H9 (cell line): ENCODE measurements around the gene SUPT3H. TPM values are rescaled to one million over a fixed set of nuclear protein-coding genes. Genes with fewer than 3 reads are reported as not detected.

ENCODE experiments used
- DNase-seq: peaks from one replicate; pipeline ENCODE4 v3.0.0-alpha.2; 2017
- H2AFZ ChIP-seq: one replicate; pipeline ENCODE4 v1.6.1; 2013; ENCODE audit warnings: mild to moderate bottlenecking, low read length, control low read depth, moderate library complexity
- H2AK5ac ChIP-seq: 2 replicates; pipeline ENCODE4 v1.6.1; 2013; ENCODE audit warnings: low read length, control low read depth, mixed read lengths; ENCODE audit not compliant: insufficient read length
- H2BK120ac ChIP-seq: one replicate; pipeline ENCODE4 v1.6.1; 2013; ENCODE audit warnings: low read depth, mild to moderate bottlenecking, low read length, control low read depth, inconsistent platforms; ENCODE audit not compliant: poor library complexity, severe bottlenecking
- H2BK12ac ChIP-seq: 2 replicates; pipeline ENCODE4 v1.6.1; 2013; ENCODE audit warnings: low read length, control low read depth, mixed read lengths, low read depth; ENCODE audit not compliant: insufficient read length
- H2BK15ac ChIP-seq: 2 replicates; pipeline ENCODE4 v1.6.1; 2013; ENCODE audit warnings: low read depth, low read length, control low read depth
- H2BK20ac ChIP-seq: one replicate; pipeline ENCODE4 v1.6.1; 2013; ENCODE audit warnings: low read depth, mild to moderate bottlenecking, low read length, control low read depth, inconsistent platforms; ENCODE audit not compliant: poor library complexity, severe bottlenecking
- H2BK5ac ChIP-seq: 2 replicates; pipeline ENCODE4 v1.6.1; 2013; ENCODE audit warnings: low read length, control low read depth, mixed read lengths; ENCODE audit not compliant: insufficient read length
- H3K14ac ChIP-seq: 2 replicates; pipeline ENCODE4 v1.6.1; 2013; ENCODE audit warnings: low read length, control low read depth; ENCODE audit not compliant: insufficient read depth
- H3K18ac ChIP-seq: 2 replicates; pipeline ENCODE4 v1.6.1; 2013; ENCODE audit warnings: low read depth, mild to moderate bottlenecking, mixed read lengths, low read length, control low read depth; ENCODE audit not compliant: insufficient read length
- H3K23ac ChIP-seq: 2 replicates; pipeline ENCODE4 v1.6.1; 2013; ENCODE audit warnings: low read length, control low read depth, mixed read lengths, low read depth; ENCODE audit not compliant: insufficient read length
- H3K23me2 ChIP-seq: 2 replicates; pipeline ENCODE4 v1.6.1; 2013; ENCODE audit warnings: low read depth, mild to moderate bottlenecking, mixed read lengths, low read length, control low read depth; ENCODE audit not compliant: insufficient read length, poor library complexity, severe bottlenecking
- H3K27ac ChIP-seq: 2 replicates; pipeline ENCODE4 v1.5.1; 2013; ENCODE audit warnings: low read length, control low read depth, mixed read lengths, low read depth; ENCODE audit not compliant: insufficient read length
- H3K27me3 ChIP-seq: 2 replicates; pipeline ENCODE4 v1.6.1; 2013; ENCODE audit warnings: low read length, control low read depth, inconsistent platforms; ENCODE audit not compliant: insufficient read depth
- H3K4ac ChIP-seq: 2 replicates; pipeline ENCODE4 v1.6.1; 2013; ENCODE audit warnings: low read depth, mild to moderate bottlenecking, control low read depth, inconsistent platforms, low read length, moderate library complexity
- H3K4me1 ChIP-seq: 2 replicates; pipeline ENCODE4 v1.6.1; 2013; ENCODE audit warnings: low read length, control low read depth, inconsistent platforms; ENCODE audit not compliant: insufficient read depth
- H3K4me2 ChIP-seq: 2 replicates; pipeline ENCODE4 v1.6.1; 2013; ENCODE audit warnings: low read length, control low read depth, mixed read lengths; ENCODE audit not compliant: insufficient read length, insufficient read depth
- H3K56ac ChIP-seq: 2 replicates; pipeline ENCODE4 v1.6.1; 2013; ENCODE audit warnings: low read depth, mild to moderate bottlenecking, mixed read lengths, low read length, control low read depth; ENCODE audit not compliant: insufficient read length
- H3K79me1 ChIP-seq: 2 replicates; pipeline ENCODE4 v1.6.1; 2013; ENCODE audit warnings: low read depth, mild to moderate bottlenecking, moderate library complexity, low read length, control low read depth, inconsistent platforms; ENCODE audit not compliant: insufficient read depth, poor library complexity, severe bottlenecking
- H3K79me2 ChIP-seq: 2 replicates; pipeline ENCODE4 v1.6.1; 2013; ENCODE audit warnings: low read length, control low read depth, inconsistent platforms; ENCODE audit not compliant: insufficient read depth
- H3K9ac ChIP-seq: 2 replicates; pipeline ENCODE4 v1.6.1; 2013; ENCODE audit warnings: low read length, control low read depth, mixed read lengths; ENCODE audit not compliant: insufficient read length; ENCODE audit errors: extremely low read depth
- H3K9me3 ChIP-seq: one replicate; pipeline ENCODE4 v1.6.1; 2013; ENCODE audit warnings: low read depth, low read length, inconsistent platforms; ENCODE audit not compliant: control insufficient read depth
- H3T11ph ChIP-seq: one replicate; pipeline ENCODE4 v1.6.1; 2013; ENCODE audit warnings: mild to moderate bottlenecking, low read length, control low read depth, inconsistent platforms
- H4K20me1 ChIP-seq: one replicate; pipeline ENCODE4 v1.6.1; 2013; ENCODE audit not compliant: control insufficient read depth, insufficient read length, insufficient read depth
- H4K5ac ChIP-seq: 2 replicates; pipeline ENCODE4 v1.6.1; 2013; ENCODE audit warnings: low read depth, mild to moderate bottlenecking, mixed read lengths, low read length, control low read depth; ENCODE audit not compliant: insufficient read length
- H4K8ac ChIP-seq: replicated peaks from 2 replicates; pipeline ENCODE4 v1.6.1; 2013; ENCODE audit warnings: low read length, control low read depth, mixed read lengths, low read depth; ENCODE audit not compliant: insufficient read length
- H4K91ac ChIP-seq: 2 replicates; pipeline ENCODE4 v1.6.1; 2013; ENCODE audit warnings: low read depth, mild to moderate bottlenecking, moderate library complexity, mixed read lengths, low read length, control low read depth; ENCODE audit not compliant: insufficient read length
- H3K27ac Mint-ChIP-seq, 3 experiments: 2 replicates in 2 of 3; 3 replicates in 1 of 3; pipeline ENCODE4 v1.8.0; 2020 to 2021; ENCODE audit warnings: mixed read lengths in 3 of 3, mild to moderate bottlenecking in 1 of 3, moderate library complexity in 1 of 3
- H3K27me3 Mint-ChIP-seq: 2 replicates; pipeline ENCODE4 v1.8.0; 2021; ENCODE audit warnings: low read depth, mild to moderate bottlenecking, moderate library complexity, mixed read lengths
- H3K36me3 Mint-ChIP-seq, 3 experiments: 2 replicates in 2 of 3; 3 replicates in 1 of 3; pipeline ENCODE4 v1.8.0; 2020 to 2021; ENCODE audit warnings: low read depth in 3 of 3, mixed read lengths in 3 of 3; ENCODE audit not compliant: insufficient read depth in 1 of 3
- H3K4me1 Mint-ChIP-seq, 2 experiments: 2 replicates each; pipeline ENCODE4 v1.8.0; 2020; ENCODE audit warnings: mixed read lengths in 2 of 2
- H3K4me3 Mint-ChIP-seq, 2 experiments: 2 replicates in 1 of 2; 3 replicates in 1 of 2; pipeline ENCODE4 v1.8.0; 2020 to 2021; ENCODE audit warnings: mild to moderate bottlenecking in 2 of 2, mixed read lengths in 2 of 2, moderate library complexity in 1 of 2
- H3K9me3 Mint-ChIP-seq, 2 experiments: 2 replicates in 1 of 2; 3 replicates in 1 of 2; pipeline ENCODE4 v1.8.0; 2020; ENCODE audit warnings: mild to moderate bottlenecking in 2 of 2, mixed read lengths in 2 of 2, moderate library complexity in 1 of 2
- WGBS: extraction: QIAGEN DNeasy Blood & Tissue Kit; methylation state at CpG from one replicate; pipeline ENCODE4 v1.1.7; 2013; ENCODE audit warnings: missing lambda C conversion rate, low lambda C conversion rate, mixed read lengths; ENCODE audit not compliant: insufficient read length; ENCODE audit errors: extremely low coverage; 5-methylcytosine and 5-hydroxymethylcytosine counted together
- total RNA-seq: library from RNA; stranded (reverse); gene quantifications from 2 replicates; pipeline ENCODE4 v1.2.1, GENCODE V29; 2021
- TF ChIP-seq, protein P1 (sequence below): fragments of 200-600 bp; sonication (generic); conservative IDR thresholded peaks from 3 replicates; pipeline ENCODE4 v1.8.0; 2021; ENCODE audit warnings: antibody characterized with exemption, mild to moderate bottlenecking

SUPT3H gene
- total RNA-seq, 1 experiment from 2014 or later, result 22.5 TPM

DNA sequence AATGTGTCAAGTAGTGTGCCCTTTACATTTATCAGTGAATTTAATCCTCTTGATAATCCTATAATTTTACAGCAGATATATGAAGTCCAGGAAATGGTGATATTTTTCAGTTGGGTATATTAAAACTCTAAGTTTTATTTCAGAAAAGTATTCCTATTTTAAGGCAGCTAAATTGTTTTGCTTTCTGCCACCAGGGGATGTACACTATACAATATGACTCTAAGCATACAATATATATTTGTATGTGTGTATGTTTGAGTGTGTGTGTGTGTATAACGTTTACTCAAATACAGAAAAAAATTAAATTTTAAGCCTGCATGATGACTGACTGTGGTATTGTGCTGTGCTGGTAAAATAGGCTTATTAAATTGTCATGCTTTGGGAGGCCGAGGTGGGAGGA lies 151.7 kb downstream of the SUPT3H start:
- Mint-ChIP-seq H3K4me1 (peaks cover 0 to 2% of the 10 kb centered on the region in 2 experiments; a peak in 1 of 4 replicates), H3K36me3 (peaks cover 0 to 2% (median under 1%) of the 10 kb centered on the region in 3 experiments; a peak in 2 of 7 replicates), H3K4me3 (no peak overlapping the region), H3K27me3 (no peaks in the 10 kb centered on the region), H3K27ac (no peak overlapping the region), H3K9me3 (peaks cover 0 to 1% of the 10 kb centered on the region in 2 experiments; a peak in 1 of 5 replicates)
- Histone ChIP-seq H3K14ac (no peak overlapping the region), H4K8ac (no peak overlapping the region), H3K4ac (no peak overlapping the region), H2BK20ac (no peak overlapping the region), H2AK5ac (no peak overlapping the region), H3K9ac (no peak overlapping the region), H4K20me1 (no peaks in the 10 kb centered on the region), H3T11ph (no peak overlapping the region), H3K4me1 (0 out of 2 replicates have a peak, but pooled peaks cover 2% of the 10 kb centered on the region), H3K27ac (no peak overlapping the region), H3K27me3 (no peaks in the 10 kb centered on the region), H2BK5ac (no peak overlapping the region), H2BK120ac (no peak overlapping the region), H3K56ac (no peak overlapping the region), H2BK12ac (no peak overlapping the region), H3K23ac (no peak overlapping the region), H3K79me1 (no peaks in the 10 kb centered on the region), H3K4me2 (no peak overlapping the region), H4K91ac (no peak overlapping the region), H4K5ac (no peak overlapping the region), H2BK15ac (no peak overlapping the region), H3K23me2 (no peaks in the 10 kb centered on the region), H3K9me3 (no peaks in the 10 kb centered on the region), H3K79me2 (no peaks in the 10 kb centered on the region), H2AFZ (no peak overlapping the region), H3K18ac (no peak overlapping the region)
- TF ChIP-seq, protein P1, sequence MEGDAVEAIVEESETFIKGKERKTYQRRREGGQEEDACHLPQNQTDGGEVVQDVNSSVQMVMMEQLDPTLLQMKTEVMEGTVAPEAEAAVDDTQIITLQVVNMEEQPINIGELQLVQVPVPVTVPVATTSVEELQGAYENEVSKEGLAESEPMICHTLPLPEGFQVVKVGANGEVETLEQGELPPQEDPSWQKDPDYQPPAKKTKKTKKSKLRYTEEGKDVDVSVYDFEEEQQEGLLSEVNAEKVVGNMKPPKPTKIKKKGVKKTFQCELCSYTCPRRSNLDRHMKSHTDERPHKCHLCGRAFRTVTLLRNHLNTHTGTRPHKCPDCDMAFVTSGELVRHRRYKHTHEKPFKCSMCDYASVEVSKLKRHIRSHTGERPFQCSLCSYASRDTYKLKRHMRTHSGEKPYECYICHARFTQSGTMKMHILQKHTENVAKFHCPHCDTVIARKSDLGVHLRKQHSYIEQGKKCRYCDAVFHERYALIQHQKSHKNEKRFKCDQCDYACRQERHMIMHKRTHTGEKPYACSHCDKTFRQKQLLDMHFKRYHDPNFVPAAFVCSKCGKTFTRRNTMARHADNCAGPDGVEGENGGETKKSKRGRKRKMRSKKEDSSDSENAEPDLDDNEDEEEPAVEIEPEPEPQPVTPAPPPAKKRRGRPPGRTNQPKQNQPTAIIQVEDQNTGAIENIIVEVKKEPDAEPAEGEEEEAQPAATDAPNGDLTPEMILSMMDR, result no peak
- DNase-seq, result no peak
- whole genome bisulfite sequencing, result no CpG with 5 or more reads among the region's 2 CpGs
